K562 (cell line): ENCODE measurements around the gene ERBB4. TPM values are rescaled to one million over a fixed set of nuclear protein-coding genes. Genes with fewer than 3 reads are reported as not detected.

Experiments used
- ATAC-seq: fragments of 200-7000 bp; cut with Tn5 transposase; 3 replicates; pipeline ENCODE4 v1.9.1; 2020; ENCODE audit warnings: moderate library complexity
- BruUV-seq: library from RNA; stranded (reverse); fragments of 400-500 nt; replicated peaks from 2 replicates; lab custom pipeline; 2021; lab: Mats Ljungman, UMichigan
- CTCF ChIA-PET: fragments of 300-600 bp; formaldehyde crosslinking; extraction: SDS; loops from one replicate; lab custom pipeline; 2021; ENCODE audit warnings: low intra/inter-chr PET ratio; lab: Yijun Ruan, JAX
- POLR2A ChIA-PET: fragments of 300-600, 350-650 bp; sonication (Branson Sonifier 250); formaldehyde crosslinking; extraction: SDS; loops from one replicate; lab custom pipeline; 2021; ENCODE audit warnings: antibody characterized with exemption, inconsistent platforms; lab: Yijun Ruan, JAX
- DNase-seq, 4 experiments: peaks; one replicate each; pipeline versions ENCODE4 v3.0.0 to v3.0.0-alpha.2; 2011 to 2018; ENCODE audit warnings: low spot score in 3 of 4, mixed read lengths in 3 of 4; ENCODE audit errors: extremely low read depth in 1 of 4
- FAIRE-seq: peaks from 2 replicates; lab custom pipeline; 2011; peaks lifted over from hg19 to GRCh38; lab: Jason Lieb, UNC
- H2AFZ ChIP-seq: 2 replicates; pipeline ENCODE4 v1.6.0; 2011; ENCODE audit warnings: low read depth, low read length, control low read depth, inconsistent platforms
- H3K27ac ChIP-seq: fragments of 200-600 bp; 3 replicates; pipeline ENCODE4 v1.8.0; 2011; ENCODE audit warnings: low read depth, mild to moderate bottlenecking, control low read depth, inconsistent platforms, low read length, moderate library complexity, mixed read lengths; ENCODE audit errors: extremely low read depth
- H3K27me3 ChIP-seq, 2 experiments: fragments of 300-600 bp in 1 of 2; 2 replicates in 1 of 2; 3 replicates in 1 of 2; pipeline versions ENCODE4 v1.6.0 to v1.8.0; 2011; ENCODE audit warnings: inconsistent platforms in 2 of 2, low read length in 2 of 2, mild to moderate bottlenecking in 1 of 2, mixed read lengths in 1 of 2, moderate library complexity in 1 of 2; ENCODE audit not compliant: control insufficient read depth in 2 of 2, insufficient read depth in 2 of 2
- H3K36me3 ChIP-seq: fragments of 300-600 bp; 3 replicates; pipeline ENCODE4 v1.8.0; 2011; ENCODE audit warnings: mild to moderate bottlenecking, low read length, inconsistent platforms; ENCODE audit not compliant: control insufficient read depth, insufficient read depth
- H3K4me1 ChIP-seq, 2 experiments: fragments of 200-600 bp in 1 of 2; replicated peaks in 1 of 2; 2 replicates in 1 of 2; 3 replicates in 1 of 2; pipeline versions ENCODE4 v1.5.1 to v1.8.0; 2011; ENCODE audit warnings: inconsistent platforms in 2 of 2, low read length in 2 of 2, mild to moderate bottlenecking in 1 of 2, mixed read lengths in 1 of 2, moderate library complexity in 1 of 2; ENCODE audit not compliant: control insufficient read depth in 2 of 2, insufficient read depth in 2 of 2
- H3K4me2 ChIP-seq: 2 replicates; pipeline ENCODE4 v1.6.1; 2011; ENCODE audit warnings: low read length, control low read depth, inconsistent platforms, mixed read lengths; ENCODE audit not compliant: insufficient read depth
- H3K4me3 ChIP-seq: fragments of 200-600 bp; sonication (generic), shearing (Covaris generic); 2 replicates; pipeline ENCODE4 v1.5.1; 2016; ENCODE audit warnings: control low read depth, inconsistent platforms
- H3K79me2 ChIP-seq: fragments of 200-600 bp; 3 replicates; pipeline ENCODE4 v1.8.0; 2011; ENCODE audit warnings: low read length, inconsistent platforms; ENCODE audit not compliant: control insufficient read depth, insufficient read depth
- H3K9ac ChIP-seq, 2 experiments: 2 replicates each; pipeline versions ENCODE4 v1.6.0 to v1.6.1; 2011; ENCODE audit warnings: low read depth in 2 of 2, low read length in 2 of 2, control low read depth in 1 of 2, inconsistent platforms in 1 of 2, mild to moderate bottlenecking in 1 of 2, mixed read lengths in 1 of 2; ENCODE audit not compliant: insufficient read depth in 1 of 2
- H3K9me1 ChIP-seq: one replicate; pipeline ENCODE4 v1.6.0; 2011; ENCODE audit warnings: inconsistent platforms, mild to moderate bottlenecking, low read length, moderate library complexity; ENCODE audit not compliant: control insufficient read depth, insufficient read depth
- H3K9me3 ChIP-seq: replicated peaks from 2 replicates; pipeline ENCODE4 v1.5.1; 2011; ENCODE audit warnings: low read depth, low read length, inconsistent platforms; ENCODE audit not compliant: control insufficient read depth, insufficient read depth
- H4K20me1 ChIP-seq: replicated peaks from 2 replicates; pipeline ENCODE4 v1.6.1; 2011; ENCODE audit warnings: low read length, inconsistent platforms, mixed read lengths; ENCODE audit not compliant: control insufficient read depth, insufficient read depth
- NFATC3 ChIP-seq: fragments of 450-650 bp; IDR thresholded peaks from 2 replicates; pipeline ENCODE4 v1.6.1; 2017; ENCODE audit warnings: mild to moderate bottlenecking
- WGBS: fragments of 100-300 bp; shearing (Covaris generic); methylation state at CpG from one replicate; pipeline ENCODE4 v1.1.6; 2016; ENCODE audit warnings: low coverage, mixed read lengths; ENCODE audit not compliant: insufficient coverage; ENCODE audit errors: missing lambda C conversion rate; 5-methylcytosine and 5-hydroxymethylcytosine counted together
- in situ Hi-C: fragments of 300-500 bp; cut with MboI; formaldehyde crosslinking; loops from 4 replicates; pipeline ENCODE4 v1.15.0; 2018; ENCODE audit warnings: inconsistent platforms, mixed read lengths
- intact Hi-C: fragments of 100-400 bp; cut with micrococcal nuclease; formaldehyde crosslinking; loops from 2 replicates; pipeline ENCODE4 v1.14.2; 2022
- polyA plus RNA-seq, 8 experiments: library from polyadenylated mRNA; depleted of rRNA in 4 of 8; stranded (reverse) in 5 of 8; unstranded in 3 of 8; fragments of >200 nt; fragmentation: Nextera tagmentation in 2 of 8; fragmentation: Illumina TruSeq in 1 of 8; extraction: Ambion mirVana in 2 of 8; extraction: Trizol in 1 of 8; gene quantifications; 2 replicates each; pipeline versions ENCODE4 v1.2.1 to v1.2.3, GENCODE V29; 2011 to 2014; ENCODE audit warnings: inconsistent platforms in 1 of 8, missing spikeins in 1 of 8
- total RNA-seq, 7 experiments: library from RNA; depleted of rRNA in 6 of 7; stranded (reverse); fragments of >200 nt in 6 of 7; fragmentation: Illumina TruSeq in 2 of 7; extraction: Trizol in 2 of 7; gene quantifications; 2 replicates each; pipeline versions ENCODE4 v1.2.1 to v1.2.3, GENCODE V29; 2011 to 2021; ENCODE audit warnings: low replicate concordance in 1 of 7
- TF ChIP-seq, protein P1 (sequence below), 2 experiments: fragments of 250-450 bp in 1 of 2; fragments of 450-650 bp in 1 of 2; sonication (Bioruptor Pico) in 1 of 2; IDR thresholded peaks; 2 replicates each; pipeline versions ENCODE4 v1.6.1 to v1.8.0; 2016 to 2021; ENCODE audit warnings: mild to moderate bottlenecking in 2 of 2, moderate library complexity in 2 of 2, missing compliant biosample characterization in 1 of 2, missing genetic modification characterization in 1 of 2
- TF ChIP-seq, protein P2 (sequence below): sonication (generic); formaldehyde crosslinking; IDR thresholded peaks from 2 replicates; pipeline ENCODE4 v1.8.1; 2023; ENCODE audit warnings: mild to moderate bottlenecking, missing genetic modification reagents
- TF ChIP-seq, protein P3 (sequence below): fragments of 250-450 bp; sonication (Bioruptor Pico); IDR thresholded peaks from 2 replicates; pipeline ENCODE4 v1.6.1; 2021; ENCODE audit warnings: mild to moderate bottlenecking
- TF ChIP-seq, protein P4 (sequence below): fragments of 450-650 bp; IDR thresholded peaks from 2 replicates; pipeline ENCODE4 v1.6.1; 2016; ENCODE audit warnings: mild to moderate bottlenecking

ERBB4 gene
- total and polyA plus RNA-seq, 9 of the 15 experiments (the other 6 are each of a cell fraction or from before 2014, with no cell fraction given), result not detected

DNA sequence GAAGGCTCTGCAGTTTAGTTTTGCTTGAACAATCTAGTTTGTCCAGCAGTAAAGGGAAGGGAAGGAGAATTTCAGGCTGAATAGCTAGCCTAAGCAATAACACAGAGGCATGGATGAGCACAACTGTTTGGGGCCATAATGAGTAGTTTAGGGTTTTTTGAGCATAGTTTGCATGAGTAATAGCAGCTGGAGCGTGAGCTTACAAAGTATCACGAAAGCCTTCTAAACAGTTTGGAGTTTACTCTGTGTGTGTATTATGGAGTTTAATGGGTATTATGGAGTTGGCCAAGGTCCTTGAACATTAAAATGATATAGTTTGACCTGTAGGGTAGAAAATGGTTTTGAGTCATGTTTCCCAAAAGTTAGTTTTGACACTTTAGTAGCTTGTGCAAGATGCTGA is 782.3 kb downstream of the ERBB4 start:
- POLR2A ChIA-PET, result no interaction called here
- no peak for DNase-seq
- H3K4me1 ChIP-seq, result no peaks in the 10 kb centered on the region
- in situ Hi-C loops, result no loop called here
- H3K27ac ChIP-seq, result no peak overlapping the region
- no peaks in the 10 kb centered on the region for H3K79me2 ChIP-seq
- H4K20me1 ChIP-seq, result no peaks in the 10 kb centered on the region
- H3K4me2 ChIP-seq, result no peak overlapping the region
- H3K9ac ChIP-seq, result no peak overlapping the region
- no peak overlapping the region for H3K4me3 ChIP-seq
- no TSS peak for BruUV-seq
- H3K9me1 ChIP-seq, result no peaks in the 10 kb centered on the region
- TF ChIP-seq, protein P1, sequence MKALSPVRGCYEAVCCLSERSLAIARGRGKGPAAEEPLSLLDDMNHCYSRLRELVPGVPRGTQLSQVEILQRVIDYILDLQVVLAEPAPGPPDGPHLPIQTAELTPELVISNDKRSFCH (CRISPR knock-in tag; IDR thresholded peaks at IDR 0.05), result no peak
- TF ChIP-seq, protein P1 (tag; IDR thresholded peaks at IDR 0.05), result no peak
- TF ChIP-seq NFATC3, result no peak
- TF ChIP-seq, protein P2, sequence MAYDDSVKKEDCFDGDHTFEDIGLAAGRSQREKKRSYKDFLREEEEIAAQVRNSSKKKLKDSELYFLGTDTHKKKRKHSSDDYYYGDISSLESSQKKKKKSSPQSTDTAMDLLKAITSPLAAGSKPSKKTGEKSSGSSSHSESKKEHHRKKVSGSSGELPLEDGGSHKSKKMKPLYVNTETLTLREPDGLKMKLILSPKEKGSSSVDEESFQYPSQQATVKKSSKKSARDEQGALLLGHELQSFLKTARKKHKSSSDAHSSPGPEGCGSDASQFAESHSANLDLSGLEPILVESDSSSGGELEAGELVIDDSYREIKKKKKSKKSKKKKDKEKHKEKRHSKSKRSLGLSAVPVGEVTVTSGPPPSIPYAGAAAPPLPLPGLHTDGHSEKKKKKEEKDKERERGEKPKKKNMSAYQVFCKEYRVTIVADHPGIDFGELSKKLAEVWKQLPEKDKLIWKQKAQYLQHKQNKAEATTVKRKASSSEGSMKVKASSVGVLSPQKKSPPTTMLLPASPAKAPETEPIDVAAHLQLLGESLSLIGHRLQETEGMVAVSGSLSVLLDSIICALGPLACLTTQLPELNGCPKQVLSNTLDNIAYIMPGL (CRISPR knock-in tag), result no peak
- TF ChIP-seq, protein P3, sequence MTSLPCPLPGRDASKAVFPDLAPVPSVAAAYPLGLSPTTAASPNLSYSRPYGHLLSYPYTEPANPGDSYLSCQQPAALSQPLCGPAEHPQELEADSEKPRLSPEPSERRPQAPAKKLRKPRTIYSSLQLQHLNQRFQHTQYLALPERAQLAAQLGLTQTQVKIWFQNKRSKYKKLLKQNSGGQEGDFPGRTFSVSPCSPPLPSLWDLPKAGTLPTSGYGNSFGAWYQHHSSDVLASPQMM (CRISPR knock-in tag), result no peak
- TF ChIP-seq, protein P4, sequence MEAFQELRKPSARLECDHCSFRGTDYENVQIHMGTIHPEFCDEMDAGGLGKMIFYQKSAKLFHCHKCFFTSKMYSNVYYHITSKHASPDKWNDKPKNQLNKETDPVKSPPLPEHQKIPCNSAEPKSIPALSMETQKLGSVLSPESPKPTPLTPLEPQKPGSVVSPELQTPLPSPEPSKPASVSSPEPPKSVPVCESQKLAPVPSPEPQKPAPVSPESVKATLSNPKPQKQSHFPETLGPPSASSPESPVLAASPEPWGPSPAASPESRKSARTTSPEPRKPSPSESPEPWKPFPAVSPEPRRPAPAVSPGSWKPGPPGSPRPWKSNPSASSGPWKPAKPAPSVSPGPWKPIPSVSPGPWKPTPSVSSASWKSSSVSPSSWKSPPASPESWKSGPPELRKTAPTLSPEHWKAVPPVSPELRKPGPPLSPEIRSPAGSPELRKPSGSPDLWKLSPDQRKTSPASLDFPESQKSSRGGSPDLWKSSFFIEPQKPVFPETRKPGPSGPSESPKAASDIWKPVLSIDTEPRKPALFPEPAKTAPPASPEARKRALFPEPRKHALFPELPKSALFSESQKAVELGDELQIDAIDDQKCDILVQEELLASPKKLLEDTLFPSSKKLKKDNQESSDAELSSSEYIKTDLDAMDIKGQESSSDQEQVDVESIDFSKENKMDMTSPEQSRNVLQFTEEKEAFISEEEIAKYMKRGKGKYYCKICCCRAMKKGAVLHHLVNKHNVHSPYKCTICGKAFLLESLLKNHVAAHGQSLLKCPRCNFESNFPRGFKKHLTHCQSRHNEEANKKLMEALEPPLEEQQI, result no peak
- TF ChIP-seq, all 486 proteins: peak for 0
- FAIRE-seq, result no peak
- Histone ChIP-seq H2AFZ (no peak overlapping the region), H3K9me3 (no peaks in the 10 kb centered on the region), H3K36me3 (no peaks in the 10 kb centered on the region), H3K27me3 (no peaks in the 10 kb centered on the region)
- ATAC-seq, result no peak
- 0% methylated on average over 2 of the region's 2 CpGs for WGBS
- intact Hi-C loops, result no loop called here
- CTCF ChIA-PET, result no interaction called here
